ENCODE data around the gene HAL. TPM values are rescaled to one million over a fixed set of nuclear protein-coding genes. Genes with fewer than 3 reads are reported as not detected.
A peak's percentile ranks its signal among the peaks of the same experiment; 100 is the strongest.

Gene HAL
- total and polyA plus RNA-seq, 2 of the 13 experiments (the other 11 are each of a cell fraction or from before 2014, with no cell fraction given): 0.89 to 37.8 TPM

- TF ChIP-seq, protein P1, sequence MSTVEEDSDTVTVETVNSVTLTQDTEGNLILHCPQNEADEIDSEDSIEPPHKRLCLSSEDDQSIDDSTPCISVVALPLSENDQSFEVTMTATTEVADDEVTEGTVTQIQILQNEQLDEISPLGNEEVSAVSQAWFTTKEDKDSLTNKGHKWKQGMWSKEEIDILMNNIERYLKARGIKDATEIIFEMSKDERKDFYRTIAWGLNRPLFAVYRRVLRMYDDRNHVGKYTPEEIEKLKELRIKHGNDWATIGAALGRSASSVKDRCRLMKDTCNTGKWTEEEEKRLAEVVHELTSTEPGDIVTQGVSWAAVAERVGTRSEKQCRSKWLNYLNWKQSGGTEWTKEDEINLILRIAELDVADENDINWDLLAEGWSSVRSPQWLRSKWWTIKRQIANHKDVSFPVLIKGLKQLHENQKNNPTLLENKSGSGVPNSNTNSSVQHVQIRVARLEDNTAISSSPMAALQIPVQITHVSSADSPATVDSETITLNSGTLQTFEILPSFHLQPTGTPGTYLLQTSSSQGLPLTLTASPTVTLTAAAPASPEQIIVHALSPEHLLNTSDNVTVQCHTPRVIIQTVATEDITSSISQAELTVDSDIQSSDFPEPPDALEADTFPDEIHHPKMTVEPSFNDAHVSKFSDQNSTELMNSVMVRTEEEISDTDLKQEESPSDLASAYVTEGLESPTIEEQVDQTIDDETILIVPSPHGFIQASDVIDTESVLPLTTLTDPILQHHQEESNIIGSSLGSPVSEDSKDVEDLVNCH (CRISPR knock-in tag; IDR thresholded peaks at IDR 0.05): 0 out of 2 replicates have a peak, but pooled peaks have one; percentile 76
- TF ChIP-seq KAT7 (CRISPR knock-in tag; IDR thresholded peaks at IDR 0.05; ENCODE audit: borderline replicate concordance) (peak; percentile 81; the same call in 1 of the 2 replicates), ZNF652 (CRISPR knock-in tag; IDR thresholded peaks at IDR 0.05; ENCODE audit: borderline replicate concordance, low read depth) (peak; percentile 36; the same call in 1 of the 2 replicates), NONO (IDR thresholded peaks at IDR 0.05) (no peak), NONO (CRISPR knock-in tag; conservative IDR thresholded peaks at IDR 0.05) (peak; percentile 81; the same call in 1 of the 2 replicates), PBX2 (CRISPR knock-in tag; IDR thresholded peaks at IDR 0.05) (no peak), KDM3A (CRISPR knock-in tag; IDR thresholded peaks at IDR 0.05; ENCODE audit: low read depth) (peak; percentile 89), TBX3 (IDR thresholded peaks at IDR 0.05; ENCODE audit: borderline replicate concordance) (peak; percentile 98), FOXA1 (IDR thresholded peaks at IDR 0.05) (no peak), FOXA1 (CRISPR knock-in tag; IDR thresholded peaks at IDR 0.05) (peak; percentile 93), MBD4 (IDR thresholded peaks at IDR 0.05; ENCODE audit: borderline replicate concordance, low read length) (peak; percentile 90), ASH2L (IDR thresholded peaks at IDR 0.05; ENCODE audit: insufficient read length, low read depth, low read length) (peak; percentile 56), JUN (CRISPR knock-in tag; IDR thresholded peaks at IDR 0.05) (peak; percentile 89), TBL1XR1 (IDR thresholded peaks at IDR 0.05; ENCODE audit: borderline replicate concordance, low read length, partially characterized antibody) (peak; percentile 93), TBX2 (CRISPR knock-in tag; IDR thresholded peaks at IDR 0.05; ENCODE audit: borderline replicate concordance) (peak; percentile 100), MIER2 (CRISPR knock-in tag; IDR thresholded peaks at IDR 0.05) (peak; percentile 63; the same call in 1 of the 2 replicates), NFKBIZ (CRISPR knock-in tag; IDR thresholded peaks at IDR 0.05) (peak; percentile 93), ZNF580 (CRISPR knock-in tag; IDR thresholded peaks at IDR 0.05; ENCODE audit: borderline replicate concordance, low read depth) (peak; percentile 74; the same call in 1 of the 2 replicates), NR1H2 (CRISPR knock-in tag; IDR thresholded peaks at IDR 0.05; ENCODE audit: borderline replicate concordance, low read depth) (no peak), ZNF687 (CRISPR knock-in tag; IDR thresholded peaks at IDR 0.05) (peak; percentile 84), GABPB1 (CRISPR knock-in tag; IDR thresholded peaks at IDR 0.05) (peak; percentile 58; the same call in 1 of the 2 replicates), ZNF776 (CRISPR knock-in tag; IDR thresholded peaks at IDR 0.05) (0 out of 2 replicates have a peak, but pooled peaks have one; percentile 28)
These were observed at the start of gene HAL (continued) for GRCh38 chr12:95996034-95996658.
